GM19395 (cell line): ENCODE results near the gene INTS15.

Source experiments
- ATAC-seq: cut with Tn5 transposase; IDR thresholded peaks from one replicate; pipeline ENCODE4 v1.9.1; 2021; ENCODE audit warnings: mild to moderate bottlenecking, moderate library complexity; ENCODE audit not compliant: unreplicated experiment

Gene INTS15

GRCh38 chr7:6642239-6642839, 52.5 kb downstream of the INTS15 start:
- no peak for ATAC-seq

- no peak for ATAC-seq
Observed at GRCh38 chr7:6642861-6643640, 53.2 kb downstream of the INTS15 start.

GRCh38 chr7:6643915-6644625, 54.2 kb downstream of the INTS15 start:
- ATAC-seq = no peak

- ATAC-seq = no peak
Observed at GRCh38 chr7:6644728-6645127, 54.9 kb downstream of the INTS15 start.

GRCh38 chr7:6646465-6646864, 56.6 kb downstream of the INTS15 start:
- no peak for ATAC-seq

GRCh38 chr7:6647080-6647479, 57.3 kb downstream of the INTS15 start:
- no peak for ATAC-seq

- no peak for ATAC-seq
Observed at GRCh38 chr7:6647541-6647940, 57.7 kb downstream of the INTS15 start.

GRCh38 chr7:6648066-6648814, 58.4 kb downstream of the INTS15 start:
- no peak for ATAC-seq

GRCh38 chr7:6648815-6649104, 58.9 kb downstream of the INTS15 start:
- no peak for ATAC-seq

- no peak for ATAC-seq
Observed at GRCh38 chr7:6649241-6649961, 59.6 kb downstream of the INTS15 start.

GRCh38 chr7:6650086-6650485, 60.3 kb downstream of the INTS15 start:
- ATAC-seq = no peak

- ATAC-seq = no peak
Observed at GRCh38 chr7:6650521-6651011, 60.7 kb downstream of the INTS15 start.

GRCh38 chr7:6651851-6652445, 62.1 kb downstream of the INTS15 start:
- no peak for ATAC-seq

- ATAC-seq = no peak
Observed at GRCh38 chr7:6652446-6653011, 62.7 kb downstream of the INTS15 start.

GRCh38 chr7:6653071-6654003, 63.5 kb downstream of the INTS15 start:
- ATAC-seq = no peak

- no peak for ATAC-seq
Observed at GRCh38 chr7:6654113-6654841, 64.5 kb downstream of the INTS15 start.

- ATAC-seq = no peak
Observed at GRCh38 chr7:6654842-6655610, 65.2 kb downstream of the INTS15 start.
